Cardiac muscle cell (in vitro differentiated cells and primary cell): ENCODE measurements around the gene NUDT8. TPM values are rescaled to one million over a fixed set of nuclear protein-coding genes. Genes with fewer than 3 reads are reported as not detected.
"Not testable (repeated sequence)": the region's sequence is repeated elsewhere in the genome, so short reads cannot be mapped to it uniquely, and the experiment has no call there.

Source experiments
- DNase-seq, 2 donors: peaks; one replicate each; pipeline versions ENCODE4 v3.0.0 to v3.0.0-alpha.2; 2010 to 2017; ENCODE audit warnings: low read depth in 1 of 2, low spot score in 1 of 2
- H3K27ac ChIP-seq: fragments of 200-600 bp; sonication (generic); 2 replicates; pipeline ENCODE4 v1.5.1; 2016
- H3K27me3 ChIP-seq: fragments of 200-600 bp; sonication (generic); 2 replicates; pipeline ENCODE4 v1.6.0; 2016; ENCODE audit warnings: control low read depth
- H3K36me3 ChIP-seq: fragments of 200-600 bp; sonication (generic); 2 replicates; pipeline ENCODE4 v1.5.1; 2016; ENCODE audit warnings: control low read depth
- H3K4me1 ChIP-seq: fragments of 200-600 bp; sonication (generic); 2 replicates; pipeline ENCODE4 v1.8.1; 2017; ENCODE audit warnings: low read depth, mild to moderate bottlenecking, mixed run types
- H3K4me3 ChIP-seq: fragments of 200-600 bp; sonication (generic); 2 replicates; pipeline ENCODE4 v1.5.1; 2016; ENCODE audit warnings: mild to moderate bottlenecking
- H3K9me3 ChIP-seq: fragments of 200-600 bp; sonication (generic); 2 replicates; pipeline ENCODE4 v1.5.1; 2017; ENCODE audit warnings: low read depth, mild to moderate bottlenecking, control low read depth
- polyA plus RNA-seq: library from polyadenylated mRNA; unstranded; fragments of >200 nt; fragmentation: Nextera tagmentation; extraction: Ambion mirVana; gene quantifications from 2 replicates; pipeline ENCODE4 v1.2.1, GENCODE V29; 2016
- total RNA-seq: library from RNA; depleted of rRNA; stranded (reverse); fragments of >200 nt; gene quantifications from 2 replicates; pipeline ENCODE4 v1.2.3, GENCODE V29; 2016
- TF ChIP-seq, protein P1 (sequence below): IDR thresholded peaks from 2 replicates; pipeline ENCODE4 v1.5.1; 2012; ENCODE audit warnings: low read depth, mild to moderate bottlenecking, low read length

The NUDT8 gene
- total and polyA plus RNA-seq, 2 experiments from 2014 or later: 6.9 to 17.3 TPM

DNA sequence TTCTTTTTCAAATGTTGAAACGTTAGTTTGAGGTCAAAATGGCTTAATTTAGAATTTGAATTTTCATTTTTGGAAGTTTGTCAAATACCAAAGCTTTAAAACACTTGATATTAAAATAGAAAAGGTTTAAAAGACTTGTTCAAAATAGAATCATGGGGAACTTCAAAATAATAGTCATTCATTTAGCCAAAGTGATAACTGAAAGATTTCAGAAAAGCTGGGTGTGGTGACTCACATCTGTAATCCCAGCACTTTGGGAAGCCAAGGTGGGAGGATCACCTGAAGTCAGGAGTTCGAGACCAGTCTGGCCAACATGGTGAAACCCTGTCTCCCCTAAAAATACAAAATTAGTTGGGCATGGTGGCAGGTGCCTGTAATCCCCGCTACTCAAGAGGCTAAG lies 35.3 kb downstream of the NUDT8 start:
- TF ChIP-seq, protein P1, sequence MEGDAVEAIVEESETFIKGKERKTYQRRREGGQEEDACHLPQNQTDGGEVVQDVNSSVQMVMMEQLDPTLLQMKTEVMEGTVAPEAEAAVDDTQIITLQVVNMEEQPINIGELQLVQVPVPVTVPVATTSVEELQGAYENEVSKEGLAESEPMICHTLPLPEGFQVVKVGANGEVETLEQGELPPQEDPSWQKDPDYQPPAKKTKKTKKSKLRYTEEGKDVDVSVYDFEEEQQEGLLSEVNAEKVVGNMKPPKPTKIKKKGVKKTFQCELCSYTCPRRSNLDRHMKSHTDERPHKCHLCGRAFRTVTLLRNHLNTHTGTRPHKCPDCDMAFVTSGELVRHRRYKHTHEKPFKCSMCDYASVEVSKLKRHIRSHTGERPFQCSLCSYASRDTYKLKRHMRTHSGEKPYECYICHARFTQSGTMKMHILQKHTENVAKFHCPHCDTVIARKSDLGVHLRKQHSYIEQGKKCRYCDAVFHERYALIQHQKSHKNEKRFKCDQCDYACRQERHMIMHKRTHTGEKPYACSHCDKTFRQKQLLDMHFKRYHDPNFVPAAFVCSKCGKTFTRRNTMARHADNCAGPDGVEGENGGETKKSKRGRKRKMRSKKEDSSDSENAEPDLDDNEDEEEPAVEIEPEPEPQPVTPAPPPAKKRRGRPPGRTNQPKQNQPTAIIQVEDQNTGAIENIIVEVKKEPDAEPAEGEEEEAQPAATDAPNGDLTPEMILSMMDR: no peak
- H3K4me1 ChIP-seq: no peaks in the 10 kb centered on the region

DNA sequence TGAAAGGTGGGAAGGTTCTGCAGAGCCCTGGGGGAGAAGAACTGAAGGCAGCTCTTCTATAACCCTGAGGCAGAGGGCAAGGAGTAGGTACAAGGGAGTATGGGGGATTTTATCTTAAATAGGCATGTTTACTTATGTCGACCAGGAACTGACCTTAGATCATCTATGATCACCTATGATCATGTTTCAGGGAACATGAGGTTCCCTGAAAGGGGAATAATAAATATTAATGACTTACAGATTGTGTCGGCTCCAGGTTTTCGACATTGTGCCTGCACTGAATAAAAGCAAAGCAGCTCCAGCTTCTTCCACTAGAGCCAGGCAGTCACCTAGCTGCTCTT lies 36.2 kb downstream of the NUDT8 start:
- H3K27ac ChIP-seq: no peak overlapping the region
- no peaks in the 10 kb centered on the region for H3K9me3 ChIP-seq
- no peaks in the 10 kb centered on the region for H3K36me3 ChIP-seq
- DNase-seq: no peak
- no peak overlapping the region for H3K4me3 ChIP-seq
- TF ChIP-seq, protein P1: no peak
- H3K27me3 ChIP-seq: no peaks in the 10 kb centered on the region
- no peaks in the 10 kb centered on the region for H3K4me1 ChIP-seq

More for the DNA sequence above, 35.3 kb downstream of the NUDT8 start:
- DNase-seq: no peak
- no peaks in the 10 kb centered on the region for H3K9me3 ChIP-seq
- no peak overlapping the region for H3K27ac ChIP-seq
- no peaks in the 10 kb centered on the region for H3K27me3 ChIP-seq
- H3K36me3 ChIP-seq: no peaks in the 10 kb centered on the region
- H3K4me3 ChIP-seq: no peak overlapping the region

GRCh38 chr11:67592880-67593564 lies 36.7 kb downstream of the NUDT8 start:
- Histone ChIP-seq H3K4me3 (no peak overlapping the region), H3K4me1 (no peaks in the 10 kb centered on the region), H3K9me3 (no peaks in the 10 kb centered on the region), H3K27ac (no peak overlapping the region), H3K27me3 (no peaks in the 10 kb centered on the region), H3K36me3 (no peaks in the 10 kb centered on the region)
- no peak for DNase-seq
- TF ChIP-seq, protein P1: no peak

DNA sequence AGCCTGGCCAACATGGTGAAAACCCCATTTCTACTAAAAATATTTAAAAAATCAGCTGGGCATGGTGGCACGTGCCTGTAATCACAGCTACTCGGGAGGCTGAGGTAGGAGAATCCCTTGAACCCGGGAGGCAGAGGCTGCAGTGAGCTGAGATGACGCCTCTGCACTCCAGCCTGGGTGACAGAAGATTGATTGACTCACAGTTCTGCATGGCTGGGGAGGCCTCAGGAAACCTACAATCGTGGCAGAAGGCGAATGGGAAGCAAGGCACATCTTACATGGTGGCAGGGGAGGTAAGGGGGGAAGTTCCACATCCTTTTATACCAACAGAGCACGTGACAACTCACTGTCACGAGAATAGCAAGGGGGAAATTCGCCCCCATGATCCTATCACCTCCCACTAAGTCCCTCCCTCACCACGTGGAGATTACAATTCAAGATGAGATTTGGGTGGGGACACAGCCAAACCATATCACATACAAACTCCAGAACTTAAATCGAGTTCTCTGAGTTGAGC lies 40.8 kb downstream of the NUDT8 start:
- DNase-seq, H3K27me3 ChIP-seq, H3K27ac ChIP-seq, H3K4me1 ChIP-seq, H3K4me3 ChIP-seq, H3K36me3 ChIP-seq, H3K9me3 ChIP-seq: not testable (repeated sequence)

- Histone ChIP-seq H3K36me3 (no peaks in the 10 kb centered on the region), H3K9me3 (no peaks in the 10 kb centered on the region), H3K4me3 (no peak overlapping the region), H3K4me1 (no peaks in the 10 kb centered on the region), H3K27me3 (no peaks in the 10 kb centered on the region), H3K27ac (no peak overlapping the region)
- no peak for DNase-seq
- TF ChIP-seq, protein P1: no peak
These were observed 41.6 kb downstream of the NUDT8 start for GRCh38 chr11:67588136-67588503.

GRCh38 chr11:67586568-67587250 lies 43.0 kb downstream of the NUDT8 start:
- Histone ChIP-seq H3K27ac (no peak overlapping the region), H3K27me3 (no peaks in the 10 kb centered on the region), H3K4me1 (no peaks in the 10 kb centered on the region), H3K4me3 (no peak overlapping the region), H3K36me3 (no peaks in the 10 kb centered on the region), H3K9me3 (no peaks in the 10 kb centered on the region)
- TF ChIP-seq, protein P1: no peak
- DNase-seq: no peak
